HEK293 (cell line): Measurements from ENCODE around the gene HSDL1.

ENCODE experiments used
- CTCF ChIA-PET: fragments of 350-600 bp; formaldehyde crosslinking; extraction: SDS; loops from one replicate; lab custom pipeline; 2021; ENCODE audit warnings: antibody characterized with exemption; lab: Yijun Ruan, JAX
- POLR2A ChIA-PET: fragments of 300-600 bp; formaldehyde crosslinking; extraction: SDS; loops from one replicate; lab custom pipeline; 2020; ENCODE audit warnings: antibody characterized with exemption, inconsistent platforms; lab: Yijun Ruan, JAX
- H3K27ac ChIP-seq: fragments of 200-500 bp; sonication (Bioruptor generic); 2 replicates; pipeline ENCODE4 v1.5.1; 2014; ENCODE audit warnings: low read depth, low read length, control low read depth, inconsistent platforms; ENCODE audit errors: extremely low read depth
- H3K36me3 ChIP-seq, 2 experiments: fragments of 200-500 bp in 1 of 2; sonication (Bioruptor generic) in 1 of 2; 1 replicate in 1 of 2; 2 replicates in 1 of 2; pipeline ENCODE4 v1.5.1; 2014 to 2017; ENCODE audit warnings: inconsistent platforms in 2 of 2, low read length in 2 of 2; ENCODE audit not compliant: control insufficient read depth in 2 of 2, insufficient read depth in 1 of 2
- H3K4me1 ChIP-seq: fragments of 200-500 bp; sonication (Bioruptor generic); 2 replicates; pipeline ENCODE4 v1.5.1; 2014; ENCODE audit warnings: mild to moderate bottlenecking, low read length, inconsistent platforms; ENCODE audit not compliant: control insufficient read depth, insufficient read depth
- H3K4me3 ChIP-seq: 2 replicates; pipeline ENCODE4 v1.5.1; 2011; ENCODE audit warnings: low read depth, mild to moderate bottlenecking, control low read depth, low read length, moderate library complexity
- H3K9me3 ChIP-seq: fragments of 200-500 bp; sonication (Bioruptor generic); 2 replicates; pipeline ENCODE4 v1.5.1; 2014; ENCODE audit warnings: low read depth, low read length, inconsistent platforms; ENCODE audit not compliant: control insufficient read depth, insufficient read depth
- GLI4 ChIP-seq: fragments of 450-650 bp; formaldehyde crosslinking; IDR thresholded peaks from 2 replicates; pipeline ENCODE4 v1.5.1; 2016; ENCODE audit warnings: missing biosample characterization, missing genetic modification characterization
- GLIS1 ChIP-seq: fragments of 450-650 bp; formaldehyde crosslinking; IDR thresholded peaks from 2 replicates; pipeline ENCODE4 v1.5.1; 2016; ENCODE audit warnings: missing biosample characterization, missing genetic modification characterization
- MZF1 ChIP-seq: fragments of 450-650 bp; formaldehyde crosslinking; IDR thresholded peaks from 2 replicates; pipeline ENCODE4 v1.5.1; 2017; ENCODE audit warnings: missing biosample characterization, missing genetic modification characterization, borderline replicate concordance
- PRDM2 ChIP-seq: fragments of 450-650 bp; formaldehyde crosslinking; IDR thresholded peaks from 2 replicates; pipeline ENCODE4 v1.5.1; 2016; ENCODE audit warnings: missing biosample characterization, missing genetic modification characterization, borderline replicate concordance
- PRDM6 ChIP-seq: fragments of 450-650 bp; formaldehyde crosslinking; IDR thresholded peaks from 2 replicates; pipeline ENCODE4 v1.5.1; 2017; ENCODE audit warnings: missing biosample characterization, missing genetic modification characterization
- ZBTB17 ChIP-seq: fragments of 450-650 bp; formaldehyde crosslinking; IDR thresholded peaks from 2 replicates; pipeline ENCODE4 v1.5.1; 2016; ENCODE audit warnings: missing biosample characterization, missing genetic modification characterization
- ZBTB20 ChIP-seq: fragments of 450-650 bp; formaldehyde crosslinking; IDR thresholded peaks from 2 replicates; pipeline ENCODE4 v1.5.1; 2016; ENCODE audit warnings: missing biosample characterization, missing genetic modification characterization
- ZBTB21 ChIP-seq: fragments of 450-650 bp; formaldehyde crosslinking; IDR thresholded peaks from 2 replicates; pipeline ENCODE4 v1.5.1; 2017; ENCODE audit warnings: missing biosample characterization, missing genetic modification characterization
- ZBTB26 ChIP-seq: fragments of 450-650 bp; formaldehyde crosslinking; optimal IDR thresholded peaks from 2 replicates; pipeline ENCODE3; 2016; ENCODE audit warnings: missing biosample characterization, mild to moderate bottlenecking, missing genetic modification characterization
- ZBTB7A ChIP-seq: fragments of 450-650 bp; formaldehyde crosslinking; IDR thresholded peaks from 2 replicates; pipeline ENCODE4 v1.5.1; 2016; ENCODE audit warnings: low read depth, missing biosample characterization, missing genetic modification characterization
- ZNF10 ChIP-seq: fragments of 450-650 bp; formaldehyde crosslinking; IDR thresholded peaks from 2 replicates; pipeline ENCODE4 v1.5.1; 2017; ENCODE audit warnings: missing biosample characterization, missing genetic modification characterization
- ZNF133 ChIP-seq: fragments of 450-650 bp; formaldehyde crosslinking; IDR thresholded peaks from 2 replicates; pipeline ENCODE4 v1.5.1; 2016; ENCODE audit warnings: missing biosample characterization, missing genetic modification characterization
- ZNF155 ChIP-seq: fragments of 450-650 bp; formaldehyde crosslinking; IDR thresholded peaks from 2 replicates; pipeline ENCODE4 v1.5.1; 2016; ENCODE audit warnings: missing biosample characterization, missing genetic modification characterization
- ZNF266 ChIP-seq: fragments of 450-650 bp; formaldehyde crosslinking; IDR thresholded peaks from 2 replicates; pipeline ENCODE4 v1.5.1; 2016; ENCODE audit warnings: missing biosample characterization, missing genetic modification characterization, low read depth
- ZNF350 ChIP-seq: fragments of 450-650 bp; formaldehyde crosslinking; IDR thresholded peaks from 2 replicates; pipeline ENCODE4 v1.5.0; 2017; ENCODE audit warnings: missing biosample characterization, mild to moderate bottlenecking, missing genetic modification characterization
- ZNF366 ChIP-seq: fragments of 450-650 bp; formaldehyde crosslinking; conservative IDR thresholded peaks from 2 replicates; pipeline ENCODE4 v1.5.1; 2016; ENCODE audit warnings: missing biosample characterization, missing genetic modification characterization
- ZNF391 ChIP-seq: fragments of 450-650 bp; formaldehyde crosslinking; IDR thresholded peaks from 2 replicates; pipeline ENCODE4 v1.5.1; 2016; ENCODE audit warnings: low read depth, missing biosample characterization, missing genetic modification characterization, borderline replicate concordance
- ZNF488 ChIP-seq: fragments of 450-650 bp; formaldehyde crosslinking; IDR thresholded peaks from 2 replicates; pipeline ENCODE4 v1.5.1; 2016; ENCODE audit warnings: missing biosample characterization, missing genetic modification characterization
- ZNF530 ChIP-seq: fragments of 450-650 bp; formaldehyde crosslinking; IDR thresholded peaks from 2 replicates; pipeline ENCODE4 v1.5.1; 2016; ENCODE audit warnings: low read depth, missing biosample characterization, missing genetic modification characterization
- ZNF560 ChIP-seq: fragments of 450-650 bp; formaldehyde crosslinking; IDR thresholded peaks from 2 replicates; pipeline ENCODE4 v1.5.1; 2017; ENCODE audit warnings: missing biosample characterization, missing genetic modification characterization, borderline replicate concordance
- ZNF580 ChIP-seq: fragments of 450-650 bp; formaldehyde crosslinking; IDR thresholded peaks from 2 replicates; pipeline ENCODE4 v1.5.1; 2016; ENCODE audit warnings: missing biosample characterization, missing genetic modification characterization
- ZNF626 ChIP-seq: fragments of 450-650 bp; sonication (Bioruptor Pico); formaldehyde crosslinking; IDR thresholded peaks from 2 replicates; pipeline ENCODE4 v1.5.1; 2018; ENCODE audit warnings: missing biosample characterization, missing genetic modification characterization, inconsistent platforms
- ZNF76 ChIP-seq: fragments of 450-650 bp; formaldehyde crosslinking; IDR thresholded peaks from 2 replicates; pipeline ENCODE4; 2016; ENCODE audit warnings: low read depth, missing biosample characterization, missing genetic modification characterization, borderline replicate concordance
- ZNF792 ChIP-seq: fragments of 450-650 bp; formaldehyde crosslinking; IDR thresholded peaks from 2 replicates; pipeline ENCODE4 v1.5.1; 2016; ENCODE audit warnings: missing biosample characterization, missing genetic modification characterization

Gene HSDL1

GRCh38 chr16:84138824-84139627 is 6.0 kb downstream of the HSDL1 start:
- no peaks in the 10 kb centered on the region for H3K36me3 ChIP-seq
- H3K27ac ChIP-seq: peak overlapping the region; percentile 10; the same call in 1 of the 2 replicates
- H3K4me1 ChIP-seq: peaks cover 7% of the 10 kb centered on the region; the same call in 1 of the 2 replicates
- H3K9me3 ChIP-seq: no peaks in the 10 kb centered on the region
- ChIA-PET CTCF (interaction anchor here (0.6 to 2.5 kb wide), 8 partner anchors 17 to 184 kb away, joined by 3 to 12 read pairs (median 4); partner anchors contain the start of gene TAF1C), POLR2A (interaction anchor here (2.1 kb wide), 1 partner anchor 22 kb away, joined by 10 read pairs; the partner anchor contains the start of gene MBTPS1)
- H3K4me3 ChIP-seq: no peak overlapping the region
- TF ChIP-seq ZBTB7A (tag by site-specific recombination) (no peak), ZNF133 (no peak), ZNF366 (no peak; the same call in 1 of the 2 replicates), ZBTB20 (tag by site-specific recombination) (peak; percentile 18; the same call in 1 of the 2 replicates), PRDM2 (tag by site-specific recombination) (no peak), GLIS1 (tag by site-specific recombination) (peak; percentile 47), ZNF76 (tag by site-specific recombination) (0 out of 2 replicates have a peak, but pooled peaks have one; percentile 33), ZNF10 (tag by site-specific recombination) (peak; percentile 62; the same call in 1 of the 2 replicates), ZNF626 (tag by site-specific recombination) (no peak), ZNF155 (tag by site-specific recombination) (no peak), ZBTB21 (tag by site-specific recombination) (peak; percentile 53; the same call in 1 of the 2 replicates), ZNF350 (tag by site-specific recombination) (no peak), GLI4 (no peak), ZNF792 (tag by site-specific recombination) (no peak), ZNF560 (no peak), ZBTB17 (tag by site-specific recombination) (peak; percentile 66), ZNF488 (tag by site-specific recombination) (no peak), ZNF530 (no peak), PRDM6 (tag by site-specific recombination) (peak; percentile 88), ZNF266 (tag by site-specific recombination) (no peak), ZNF580 (tag by site-specific recombination) (no peak; the same call in 1 of the 2 replicates), MZF1 (tag by site-specific recombination) (peak; percentile 83; the same call in 1 of the 2 replicates), ZNF391 (tag by site-specific recombination) (peak; percentile 53; the same call in 1 of the 2 replicates), ZBTB26 (tag by site-specific recombination) (no peak)
